Measurements from ENCODE around the gene TBL2.

- TF ChIP-seq HCFC1 (IDR thresholded peaks at IDR 0.05; ENCODE audit: low read length) (no peak), IKZF1 (conservative IDR thresholded peaks at IDR 0.05) (no peak), ZNF274 (IDR thresholded peaks at IDR 0.05; ENCODE audit: insufficient read depth, insufficient read length) (no peak), NFYA (IDR thresholded peaks at IDR 0.05; ENCODE audit: borderline replicate concordance, low read depth, low read length) (no peak)
Measured at GRCh38 chr7:73556208-73557107, 21.9 kb downstream of the TBL2 start.

Data from GM12878 (cell line).